BE2C (cell line): ENCODE results near the gene TMEM231.
"Not testable (repeated sequence)": the region's sequence is repeated elsewhere in the genome, so short reads cannot be mapped to it uniquely, and the experiment has no call there.

Source experiments
- DNase-seq: peaks from one replicate; pipeline ENCODE4 v3.0.0-alpha.2; 2020
- H3K27me3 ChIP-seq: fragments of 250-450 bp; sonication (Bioruptor Pico); 2 replicates; pipeline ENCODE4 v1.5.1; 2020; ENCODE audit warnings: mild to moderate bottlenecking
- H3K36me3 ChIP-seq: fragments of 250-450 bp; sonication (Bioruptor Pico); 2 replicates; pipeline ENCODE4 v1.5.1; 2020; ENCODE audit warnings: mild to moderate bottlenecking
- H3K4me1 ChIP-seq: fragments of 250-450 bp; sonication (Bioruptor Pico); 2 replicates; pipeline ENCODE4 v1.5.1; 2020
- H3K4me3 ChIP-seq: 2 replicates; pipeline ENCODE4 v1.5.1; 2011; ENCODE audit warnings: low read depth, low read length
- H3K9me3 ChIP-seq: fragments of 250-450 bp; sonication (Bioruptor Pico); 2 replicates; pipeline ENCODE4 v1.5.1; 2020
- CTCF ChIP-seq: IDR thresholded peaks from 2 replicates; pipeline ENCODE4 v1.5.1; 2012; ENCODE audit warnings: mild to moderate bottlenecking, low read depth, low read length

Gene TMEM231

GRCh38 chr16:75526032-75526790, 29.8 kb downstream of the TMEM231 start:
- Histone ChIP-seq H3K4me1 (no peaks in the 10 kb centered on the region), H3K27me3 (no peaks in the 10 kb centered on the region), H3K4me3 (no peak overlapping the region), H3K9me3 (no peaks in the 10 kb centered on the region), H3K36me3 (no peaks in the 10 kb centered on the region)
- DNase-seq, result no peak
- TF ChIP-seq CTCF, result no peak

- Histone ChIP-seq H3K9me3 (no peaks in the 10 kb centered on the region), H3K36me3 (no peaks in the 10 kb centered on the region), H3K4me3 (no peak overlapping the region), H3K4me1 (peaks cover 6% of the 10 kb centered on the region), H3K27me3 (no peaks in the 10 kb centered on the region)
- DNase-seq, result no peak
- TF ChIP-seq CTCF, result no peak
These were observed 36.9 kb downstream of the TMEM231 start for GRCh38 chr16:75519175-75519574.

- DNase-seq, H3K36me3 ChIP-seq: not testable (repeated sequence)
- peak overlapping the region; percentile 83 for H3K4me3 ChIP-seq
These were observed 39.7 kb downstream of the TMEM231 start for GRCh38 chr16:75516189-75516966.

DNA sequence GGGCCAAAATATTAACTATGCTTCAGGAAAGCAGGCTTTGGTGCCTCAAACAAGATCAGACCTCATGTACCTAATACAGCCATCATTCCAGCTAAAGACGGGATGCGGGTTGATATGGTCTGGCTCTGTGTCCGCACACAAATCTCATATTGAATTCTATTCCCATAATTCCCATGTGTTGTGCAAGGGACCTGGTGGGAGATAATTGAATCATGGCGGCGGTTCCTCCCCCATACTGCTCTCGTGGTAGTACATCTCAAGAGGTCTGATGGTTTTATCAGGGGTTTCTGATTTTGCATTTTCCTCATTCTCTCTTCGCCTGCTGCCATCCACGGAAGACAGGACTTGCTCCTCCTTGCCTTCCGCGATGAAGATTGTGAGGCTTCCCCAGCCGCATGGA, 41.8 kb downstream of the TMEM231 start:
- no peaks in the 10 kb centered on the region for H3K27me3 ChIP-seq
- DNase-seq, result peak; percentile 58
- H3K4me3 ChIP-seq, result no peak overlapping the region
- H3K36me3 ChIP-seq, result no peaks in the 10 kb centered on the region
- peaks cover 8% of the 10 kb centered on the region for H3K4me1 ChIP-seq
- H3K9me3 ChIP-seq, result no peaks in the 10 kb centered on the region
- TF ChIP-seq CTCF, result no peak

More at GRCh38 chr16:75516189-75516966, 39.7 kb downstream of the TMEM231 start:
- H3K4me1 ChIP-seq, H3K27me3 ChIP-seq, H3K9me3 ChIP-seq: not testable (repeated sequence)

GRCh38 chr16:75506574-75506973, 49.5 kb downstream of the TMEM231 start:
- Histone ChIP-seq H3K27me3 (no peaks in the 10 kb centered on the region), H3K4me1 (no peaks in the 10 kb centered on the region), H3K4me3 (no peak overlapping the region), H3K9me3 (no peaks in the 10 kb centered on the region), H3K36me3 (no peaks in the 10 kb centered on the region)
- TF ChIP-seq CTCF, result no peak
- no peak for DNase-seq

DNA sequence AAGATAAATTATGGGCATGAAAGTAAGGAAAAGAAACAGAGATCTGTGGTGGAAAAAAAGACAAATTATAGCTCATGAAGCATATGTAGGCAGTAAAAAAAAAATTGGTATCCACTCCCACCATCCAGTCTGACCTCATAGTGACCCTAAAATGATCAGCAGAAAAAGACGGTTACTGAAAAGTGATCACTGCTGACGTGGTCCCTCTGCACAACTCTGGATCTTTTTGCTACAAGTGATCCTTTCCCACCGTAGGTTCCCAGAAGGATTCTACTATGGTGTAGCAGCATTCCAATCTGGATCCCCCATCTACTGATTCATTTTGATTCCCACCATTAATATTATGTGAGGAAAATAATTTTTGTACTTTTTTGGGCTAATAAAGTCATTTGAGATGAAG, 49.9 kb downstream of the TMEM231 start:
- Histone ChIP-seq H3K27me3 (no peaks in the 10 kb centered on the region), H3K4me1 (no peaks in the 10 kb centered on the region), H3K36me3 (no peaks in the 10 kb centered on the region), H3K4me3 (no peak overlapping the region), H3K9me3 (no peaks in the 10 kb centered on the region)
- DNase-seq, result no peak
- TF ChIP-seq CTCF, result no peak
